ENCODE data around the gene ZBTB18. TPM values are rescaled to one million over a fixed set of nuclear protein-coding genes. Genes with fewer than 3 reads are reported as not detected.
A peak's percentile ranks its signal among the peaks of the same experiment; 100 is the strongest.

The ZBTB18 gene
- total RNA-seq, 1 donor from 2014 or later, result 30.1 TPM

DNA sequence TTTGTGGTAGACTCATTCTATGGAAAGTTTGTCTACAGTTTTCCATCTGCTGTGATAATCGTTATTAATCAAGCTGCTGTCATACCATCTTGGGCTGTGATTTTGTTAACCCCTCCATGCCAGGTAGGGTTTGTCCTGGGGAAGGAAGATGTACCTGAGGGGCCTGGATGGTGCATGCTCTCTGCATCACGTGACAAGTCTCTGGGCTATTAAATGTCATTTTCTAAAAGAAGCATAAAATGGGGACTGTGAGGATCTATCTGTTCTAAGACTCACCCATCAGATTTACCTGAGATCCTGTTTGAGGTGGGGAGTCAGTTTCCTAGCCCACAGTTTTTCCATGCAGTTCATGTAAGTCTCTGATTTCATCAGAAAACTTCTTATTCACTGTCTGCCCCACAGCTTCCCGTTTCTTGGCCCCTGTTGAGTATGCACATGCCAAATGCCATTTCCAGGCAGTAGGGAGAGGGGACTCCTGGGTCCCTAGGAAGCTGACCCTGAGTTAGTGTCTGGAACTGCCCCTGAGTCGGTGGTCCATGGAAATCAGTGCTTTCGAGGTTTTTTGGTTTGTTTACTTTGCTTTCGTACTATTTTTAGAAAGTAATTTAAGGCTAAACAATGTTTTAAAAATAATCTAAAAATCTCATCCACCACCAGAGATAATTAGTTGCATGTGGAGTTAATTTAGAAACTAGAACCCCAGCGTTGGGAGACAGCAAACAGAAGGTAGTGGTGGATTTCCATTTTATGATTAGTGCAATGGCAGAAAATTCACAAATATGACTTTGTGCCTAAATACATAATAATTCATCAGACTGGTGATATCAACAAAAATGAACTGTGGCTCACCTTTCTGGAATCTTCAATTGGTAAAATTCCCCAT is 46.7 kb downstream of the ZBTB18 start:
- Histone ChIP-seq H3K4me2 (no peak overlapping the region), H3F3A (ENCODE audit: low read depth) (no peaks in the 10 kb centered on the region), H3K4me3 (no peak overlapping the region), H3K9ac (no peak overlapping the region), H3K79me2 (ENCODE audit: low read depth) (no peaks in the 10 kb centered on the region), H3K4me1 (peaks cover 9% of the 10 kb centered on the region), H2AFZ (replicated peaks) (no peak overlapping the region), H4K20me1 (ENCODE audit: low read depth) (no peaks in the 10 kb centered on the region), H3K27ac (no peak overlapping the region), H3K9me3 (ENCODE audit: low read depth) (no peaks in the 10 kb centered on the region), H3K36me3 (no peaks in the 10 kb centered on the region), H3K27me3 (no peaks in the 10 kb centered on the region)
- peaks cover 4% of the 10 kb centered on the region for H3K27me3 Mint-ChIP-seq (ENCODE audit: insufficient read depth, low read depth)
- H3K36me3 Mint-ChIP-seq, result peaks cover 2% of the 10 kb centered on the region
- H3K9me3 Mint-ChIP-seq, result peaks cover 4% of the 10 kb centered on the region
- no peak for DNase-seq (ENCODE audit: low spot score)
- H3K27ac Mint-ChIP-seq, result no peak overlapping the region
- H3K4me1 Mint-ChIP-seq, result peaks cover 32% of the 10 kb centered on the region
- TF ChIP-seq EZH2 (IDR thresholded peaks at IDR 0.05), result no peak
- TF ChIP-seq, protein P1, sequence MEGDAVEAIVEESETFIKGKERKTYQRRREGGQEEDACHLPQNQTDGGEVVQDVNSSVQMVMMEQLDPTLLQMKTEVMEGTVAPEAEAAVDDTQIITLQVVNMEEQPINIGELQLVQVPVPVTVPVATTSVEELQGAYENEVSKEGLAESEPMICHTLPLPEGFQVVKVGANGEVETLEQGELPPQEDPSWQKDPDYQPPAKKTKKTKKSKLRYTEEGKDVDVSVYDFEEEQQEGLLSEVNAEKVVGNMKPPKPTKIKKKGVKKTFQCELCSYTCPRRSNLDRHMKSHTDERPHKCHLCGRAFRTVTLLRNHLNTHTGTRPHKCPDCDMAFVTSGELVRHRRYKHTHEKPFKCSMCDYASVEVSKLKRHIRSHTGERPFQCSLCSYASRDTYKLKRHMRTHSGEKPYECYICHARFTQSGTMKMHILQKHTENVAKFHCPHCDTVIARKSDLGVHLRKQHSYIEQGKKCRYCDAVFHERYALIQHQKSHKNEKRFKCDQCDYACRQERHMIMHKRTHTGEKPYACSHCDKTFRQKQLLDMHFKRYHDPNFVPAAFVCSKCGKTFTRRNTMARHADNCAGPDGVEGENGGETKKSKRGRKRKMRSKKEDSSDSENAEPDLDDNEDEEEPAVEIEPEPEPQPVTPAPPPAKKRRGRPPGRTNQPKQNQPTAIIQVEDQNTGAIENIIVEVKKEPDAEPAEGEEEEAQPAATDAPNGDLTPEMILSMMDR (IDR thresholded peaks at IDR 0.05), result no peak
- no peak for TF ChIP-seq EZH2phosphoT487 (IDR thresholded peaks at IDR 0.05)
- H3K4me3 Mint-ChIP-seq, result no peak overlapping the region

DNA sequence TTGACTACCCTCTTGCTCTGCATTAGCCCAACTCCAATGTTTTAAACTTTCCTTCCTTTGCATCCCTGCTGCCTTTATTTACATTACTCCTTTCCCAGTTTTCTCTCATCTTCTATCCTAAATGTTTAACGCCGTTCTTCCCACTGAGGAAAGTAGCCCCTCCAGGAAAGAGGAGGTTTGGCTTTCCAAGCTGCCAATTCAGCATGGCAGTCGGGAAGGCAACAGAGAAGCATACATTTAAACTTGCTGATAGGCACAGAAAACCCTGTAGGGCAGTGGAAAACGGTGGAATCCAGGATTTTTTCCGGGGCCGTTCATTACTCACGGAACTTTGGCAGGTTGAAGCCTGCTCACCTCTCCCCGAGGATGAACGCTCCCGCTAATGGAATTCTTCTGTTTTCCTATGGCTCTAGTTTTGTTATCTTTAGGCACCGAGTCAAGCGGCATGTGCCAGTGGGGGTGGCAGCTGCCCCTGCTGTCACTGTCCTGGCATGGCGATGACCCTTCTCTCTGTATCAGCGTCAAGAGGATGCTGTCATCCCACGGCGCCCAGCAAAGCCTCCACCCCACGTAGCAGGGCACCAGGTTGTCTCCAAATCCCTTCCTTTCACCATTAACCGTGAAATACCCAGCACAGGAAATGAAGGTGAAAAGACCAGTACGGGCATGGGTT is 48.3 kb downstream of the ZBTB18 start:
- peaks cover 9% of the 10 kb centered on the region for H3K4me1 ChIP-seq
- no peak overlapping the region for H2AFZ ChIP-seq (replicated peaks)
- Mint-ChIP-seq H3K27me3 (ENCODE audit: insufficient read depth, low read depth) (peaks cover 6% of the 10 kb centered on the region), H3K4me1 (peaks cover 28% of the 10 kb centered on the region), H3K9me3 (peaks cover 4% of the 10 kb centered on the region), H3K27ac (no peak overlapping the region), H3K36me3 (peaks cover 2% of the 10 kb centered on the region), H3K4me3 (peak overlapping the region; percentile 18)
- no peaks in the 10 kb centered on the region for H3F3A ChIP-seq (ENCODE audit: low read depth)
- H3K4me3 ChIP-seq, result no peak overlapping the region
- H4K20me1 ChIP-seq (ENCODE audit: low read depth), result no peaks in the 10 kb centered on the region
- no peaks in the 10 kb centered on the region for H3K27me3 ChIP-seq
- no peaks in the 10 kb centered on the region for H3K79me2 ChIP-seq (ENCODE audit: low read depth)
- no peak overlapping the region for H3K4me2 ChIP-seq
- TF ChIP-seq EZH2 (IDR thresholded peaks at IDR 0.05), result no peak
- TF ChIP-seq EZH2phosphoT487 (IDR thresholded peaks at IDR 0.05), result no peak
- TF ChIP-seq, protein P1 (IDR thresholded peaks at IDR 0.05), result no peak
- no peak for DNase-seq (ENCODE audit: low spot score)
- H3K27ac ChIP-seq, result no peak overlapping the region
- H3K9me3 ChIP-seq (ENCODE audit: low read depth), result no peaks in the 10 kb centered on the region
- no peaks in the 10 kb centered on the region for H3K36me3 ChIP-seq
- no peak overlapping the region for H3K9ac ChIP-seq

DNA sequence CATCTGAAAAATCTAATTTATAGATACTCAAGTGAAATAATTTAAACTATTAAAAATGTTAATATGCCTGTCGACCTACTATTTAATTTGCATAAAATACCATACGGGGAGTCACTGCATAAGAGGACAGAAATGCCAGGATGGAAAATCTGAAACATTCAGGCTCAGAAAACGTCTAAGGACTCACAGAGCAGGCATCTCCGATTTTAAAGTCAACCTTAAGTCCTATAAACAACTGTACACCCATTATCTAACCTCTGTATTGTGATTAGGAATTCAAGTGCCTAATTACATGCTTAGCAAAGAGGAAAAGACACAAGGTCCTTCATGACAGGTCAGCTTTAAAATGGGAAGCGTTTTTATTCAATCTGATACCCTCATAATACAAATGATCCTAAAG is 49.2 kb downstream of the ZBTB18 start:
- H3K36me3 ChIP-seq, result no peaks in the 10 kb centered on the region
- H4K20me1 ChIP-seq (ENCODE audit: low read depth), result no peaks in the 10 kb centered on the region
- no peaks in the 10 kb centered on the region for H3K9me3 ChIP-seq (ENCODE audit: low read depth)
- DNase-seq (ENCODE audit: low spot score), result no peak
- TF ChIP-seq, protein P1 (IDR thresholded peaks at IDR 0.05), result no peak
- TF ChIP-seq EZH2phosphoT487 (IDR thresholded peaks at IDR 0.05), result no peak
- no peak for TF ChIP-seq EZH2 (IDR thresholded peaks at IDR 0.05)
- no peak overlapping the region for H3K4me2 ChIP-seq
- no peak overlapping the region for H2AFZ ChIP-seq (replicated peaks)
- Mint-ChIP-seq H3K9me3 (peaks cover 4% of the 10 kb centered on the region), H3K27me3 (ENCODE audit: insufficient read depth, low read depth) (peaks cover 6% of the 10 kb centered on the region), H3K4me1 (peaks cover 30% of the 10 kb centered on the region), H3K27ac (no peak overlapping the region), H3K36me3 (peaks cover 2% of the 10 kb centered on the region), H3K4me3 (no peak overlapping the region)
- no peak overlapping the region for H3K27ac ChIP-seq
- no peaks in the 10 kb centered on the region for H3K27me3 ChIP-seq
- no peak overlapping the region for H3K4me3 ChIP-seq
- H3K79me2 ChIP-seq (ENCODE audit: low read depth), result no peaks in the 10 kb centered on the region
- no peak overlapping the region for H3K9ac ChIP-seq
- H3F3A ChIP-seq (ENCODE audit: low read depth), result no peaks in the 10 kb centered on the region
- H3K4me1 ChIP-seq, result peaks cover 9% of the 10 kb centered on the region

Measured in neural progenitor cell (in vitro differentiated cells).